ENCODE data around the gene CLEC1A.

DNA sequence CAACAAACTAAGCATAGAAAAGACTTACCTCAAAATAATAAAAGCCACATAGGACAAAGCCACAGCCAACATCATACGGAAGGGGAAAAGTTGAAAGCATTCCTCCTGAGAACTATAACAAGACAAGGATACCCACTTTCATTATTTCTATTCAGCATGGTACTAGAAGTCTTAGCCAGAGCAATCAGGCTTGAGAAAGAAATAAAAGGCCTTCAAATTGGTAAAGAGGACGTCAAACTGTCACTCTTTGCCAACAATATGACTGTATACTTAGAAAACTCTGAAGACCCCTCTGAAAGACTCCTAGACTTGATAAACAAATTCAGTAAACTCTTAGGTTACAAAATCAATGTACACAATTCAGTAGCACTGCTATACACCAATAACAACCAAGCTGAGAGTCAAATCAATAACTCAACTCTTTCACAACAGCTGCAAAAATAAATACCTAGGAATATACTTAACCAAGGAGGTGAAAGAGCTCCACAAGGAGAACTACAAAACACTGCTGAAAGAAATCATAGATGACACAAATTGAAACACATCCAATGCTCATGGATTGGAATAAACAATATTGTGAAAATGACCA, 11.6 kb upstream of the CLEC1A start:
- TF ChIP-seq POLR2A (IDR thresholded peaks at IDR 0.05), result no peak
- TF ChIP-seq, protein P1, sequence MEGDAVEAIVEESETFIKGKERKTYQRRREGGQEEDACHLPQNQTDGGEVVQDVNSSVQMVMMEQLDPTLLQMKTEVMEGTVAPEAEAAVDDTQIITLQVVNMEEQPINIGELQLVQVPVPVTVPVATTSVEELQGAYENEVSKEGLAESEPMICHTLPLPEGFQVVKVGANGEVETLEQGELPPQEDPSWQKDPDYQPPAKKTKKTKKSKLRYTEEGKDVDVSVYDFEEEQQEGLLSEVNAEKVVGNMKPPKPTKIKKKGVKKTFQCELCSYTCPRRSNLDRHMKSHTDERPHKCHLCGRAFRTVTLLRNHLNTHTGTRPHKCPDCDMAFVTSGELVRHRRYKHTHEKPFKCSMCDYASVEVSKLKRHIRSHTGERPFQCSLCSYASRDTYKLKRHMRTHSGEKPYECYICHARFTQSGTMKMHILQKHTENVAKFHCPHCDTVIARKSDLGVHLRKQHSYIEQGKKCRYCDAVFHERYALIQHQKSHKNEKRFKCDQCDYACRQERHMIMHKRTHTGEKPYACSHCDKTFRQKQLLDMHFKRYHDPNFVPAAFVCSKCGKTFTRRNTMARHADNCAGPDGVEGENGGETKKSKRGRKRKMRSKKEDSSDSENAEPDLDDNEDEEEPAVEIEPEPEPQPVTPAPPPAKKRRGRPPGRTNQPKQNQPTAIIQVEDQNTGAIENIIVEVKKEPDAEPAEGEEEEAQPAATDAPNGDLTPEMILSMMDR (IDR thresholded peaks at IDR 0.05), result no peak

Data from adrenal gland (tissue), 5 donors.